Hypothalamus (tissue), 51 donors: ENCODE data around the gene CNTNAP5.
"Not testable (repeated sequence)": the region's sequence is repeated elsewhere in the genome, so short reads cannot be mapped to it uniquely, and the experiment has no call there.

Experiments used
- DNase-seq, 51 donors: peaks; one replicate each; lab custom pipeline; 2025; lab: John Stamatoyannopoulos, UW

Gene CNTNAP5

DNA sequence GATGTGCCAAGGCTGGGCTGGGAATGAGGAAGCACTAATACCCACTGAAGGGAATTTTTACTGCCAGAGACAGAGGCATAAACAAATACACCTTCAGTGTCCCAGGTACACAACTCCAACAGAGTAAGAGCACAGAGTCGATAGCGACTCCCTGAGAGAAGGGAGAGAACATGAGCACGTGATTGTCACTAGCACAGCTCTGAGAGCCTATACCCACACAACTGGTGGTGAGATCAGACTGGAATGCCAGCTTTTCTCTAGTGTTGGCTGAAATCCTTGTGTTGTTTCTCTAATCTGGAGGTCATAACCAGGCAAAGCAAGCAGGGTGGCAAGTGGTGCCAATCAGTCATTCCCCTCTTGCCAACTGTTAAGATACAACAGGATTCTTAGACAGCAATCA, 377.2 kb downstream of the CNTNAP5 start:
- DNase-seq: no peak

- not testable (repeated sequence) for DNase-seq
These were observed 382.9 kb downstream of the CNTNAP5 start for GRCh38 chr2:124407836-124408534.

DNA sequence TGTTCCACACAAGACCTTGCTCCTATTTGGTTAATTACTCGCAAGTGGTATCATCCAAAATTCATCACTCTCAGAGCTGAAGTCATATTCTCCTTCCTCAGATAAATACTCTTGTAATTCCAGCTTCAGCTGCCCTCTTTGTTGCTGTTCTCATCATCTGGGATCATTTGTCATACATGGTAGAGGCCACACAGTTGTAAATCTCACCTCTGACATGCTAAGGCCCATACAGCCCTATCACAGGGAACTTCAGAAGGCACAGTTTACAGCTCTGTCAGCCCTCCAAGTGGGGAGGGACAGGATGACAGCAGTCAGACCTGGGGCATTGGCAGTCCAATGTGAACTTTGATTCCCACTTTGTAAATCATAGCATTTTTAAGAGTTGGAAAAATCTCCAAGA, 399.0 kb downstream of the CNTNAP5 start:
- no peak for DNase-seq

DNA sequence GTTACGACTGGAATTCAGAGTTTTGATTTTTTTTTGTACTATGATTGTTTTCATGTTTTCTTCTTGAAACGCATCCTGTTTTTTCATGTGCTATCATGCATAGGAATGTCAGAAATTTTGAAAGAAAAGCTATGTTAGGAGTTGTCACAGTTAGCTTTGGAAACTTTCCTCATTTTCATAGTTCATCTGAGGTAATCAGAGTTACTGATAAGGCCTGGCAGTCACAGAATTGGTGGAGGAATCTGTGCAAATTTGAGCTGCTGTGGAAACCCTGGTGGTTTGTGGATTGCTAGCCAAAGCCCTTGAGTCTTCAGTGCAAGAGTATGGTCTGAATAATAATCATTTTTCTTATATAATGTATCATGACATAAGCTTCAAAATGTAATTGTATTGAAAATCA, 401.0 kb downstream of the CNTNAP5 start:
- no peak for DNase-seq

- DNase-seq: peak in 14 of 51 donors; percentile 2 to 33 (median 22)
These were observed 401.5 kb downstream of the CNTNAP5 start for GRCh38 chr2:124426625-124427024.

DNA sequence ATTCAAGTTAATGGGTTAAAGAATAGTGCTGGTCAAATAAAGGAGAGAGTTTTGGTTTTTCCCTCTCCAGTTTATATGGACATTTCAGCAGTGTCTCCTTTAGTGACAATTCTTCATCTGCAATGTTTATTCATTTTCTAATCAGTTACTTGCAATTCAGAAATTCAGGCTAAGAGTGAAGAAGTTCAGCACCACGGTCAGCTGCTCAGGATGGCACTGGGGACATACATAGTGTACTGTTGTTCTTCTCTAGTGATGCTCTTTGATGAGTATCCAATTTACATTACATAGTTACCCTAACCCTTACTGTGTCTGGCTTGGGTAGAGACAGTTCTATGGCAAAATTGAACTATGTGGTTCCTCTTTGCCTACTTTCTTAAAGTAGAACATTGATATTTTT, 412.7 kb downstream of the CNTNAP5 start:
- DNase-seq: no peak

- DNase-seq: no peak
These were observed 425.4 kb downstream of the CNTNAP5 start for GRCh38 chr2:124450481-124450880.

DNA sequence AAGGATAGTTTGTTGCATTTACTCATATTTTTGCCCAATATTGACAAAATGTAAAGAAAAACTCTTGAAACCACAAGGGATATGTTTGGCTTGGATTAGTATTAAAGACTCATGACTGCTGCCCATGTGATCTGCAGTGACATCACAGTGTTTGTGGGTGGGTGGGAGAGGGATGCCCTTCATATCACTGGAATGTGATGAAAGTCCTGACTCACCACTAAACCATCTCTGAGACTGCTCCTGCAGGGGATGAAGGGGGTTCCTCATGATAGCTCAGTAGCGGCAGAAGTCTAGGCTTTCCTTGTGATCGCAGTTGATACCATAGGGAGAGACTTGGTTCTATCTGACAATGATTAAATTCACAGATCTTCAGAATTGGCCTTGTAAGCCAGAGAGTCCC, 451.2 kb downstream of the CNTNAP5 start:
- no peak for DNase-seq

DNA sequence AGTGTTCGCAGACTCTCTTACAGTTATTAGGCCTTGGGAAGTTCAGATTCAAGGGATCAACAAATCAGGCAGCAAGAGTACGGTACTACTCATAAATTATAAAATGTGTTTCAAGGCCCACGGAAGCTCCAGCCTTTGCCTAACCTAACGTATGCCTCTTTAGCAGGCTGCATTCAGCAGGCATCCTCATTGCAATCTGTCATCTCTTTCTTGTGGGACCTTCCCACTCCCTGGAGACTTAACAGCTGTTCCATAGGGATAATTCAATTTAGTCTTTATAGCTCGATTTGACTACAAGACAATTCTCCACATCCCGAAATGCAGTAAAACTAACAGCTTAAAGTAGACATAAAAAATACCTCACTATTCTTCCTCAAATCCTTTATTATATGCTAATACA, 453.7 kb downstream of the CNTNAP5 start:
- DNase-seq: no peak

GRCh38 chr2:124480958-124481357, 455.9 kb downstream of the CNTNAP5 start:
- DNase-seq: no peak

GRCh38 chr2:124482044-124482443, 457.0 kb downstream of the CNTNAP5 start:
- DNase-seq: no peak

DNA sequence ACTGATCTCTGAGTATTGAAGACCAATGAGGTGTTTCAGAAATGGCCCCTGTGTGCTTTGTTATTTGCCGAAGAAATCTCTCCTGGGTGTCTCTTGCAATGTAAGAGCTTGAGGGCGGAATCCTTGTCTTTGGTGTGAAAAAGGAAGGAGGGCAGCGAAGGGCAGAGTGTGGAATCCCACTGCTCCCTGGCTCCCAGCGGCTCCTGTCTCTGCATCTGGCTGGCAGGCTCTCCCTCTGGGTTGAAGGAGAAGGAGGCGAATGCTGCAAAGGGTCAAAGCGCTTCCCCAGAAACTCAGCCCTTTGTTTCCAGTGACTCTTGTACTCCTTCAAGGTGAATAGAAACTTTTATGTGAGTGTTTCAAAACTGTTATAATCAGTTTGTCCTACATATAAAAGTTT, 457.5 kb downstream of the CNTNAP5 start:
- no peak for DNase-seq

- no peak for DNase-seq
These were observed 460.6 kb downstream of the CNTNAP5 start for GRCh38 chr2:124485659-124486058.

- DNase-seq: no peak
These were observed 464.6 kb downstream of the CNTNAP5 start for GRCh38 chr2:124489686-124490085.

DNA sequence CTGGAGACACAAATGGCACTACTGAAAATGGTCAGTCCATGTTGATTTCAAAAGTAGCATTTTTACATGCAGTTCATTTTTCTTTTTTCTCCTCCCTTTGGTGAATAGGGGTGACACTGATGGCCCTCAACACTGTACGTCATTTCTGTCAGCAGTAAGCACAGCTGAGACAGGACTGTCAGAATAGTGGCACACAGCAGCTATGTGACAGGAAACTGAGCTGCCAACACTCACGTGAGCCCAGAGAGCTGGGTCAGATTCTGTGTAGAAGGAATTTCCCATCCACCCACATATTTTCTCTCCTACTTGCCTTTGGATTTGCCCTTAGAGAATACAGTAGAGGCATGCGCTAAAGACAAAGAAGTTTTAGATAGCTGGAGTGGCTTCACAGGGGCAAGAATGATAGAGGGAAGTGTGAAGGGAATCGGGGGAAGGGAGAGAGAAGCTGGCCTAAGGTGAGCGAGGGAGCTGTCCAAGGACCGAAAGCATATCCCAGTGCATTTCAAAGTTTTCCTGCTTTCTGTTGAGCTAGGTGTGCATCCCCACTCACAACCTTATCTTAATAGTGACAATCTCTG, 476.6 kb downstream of the CNTNAP5 start:
- DNase-seq: no peak

GRCh38 chr2:124514236-124514635, 489.1 kb downstream of the CNTNAP5 start:
- DNase-seq: no peak

GRCh38 chr2:124520953-124521352, 495.9 kb downstream of the CNTNAP5 start:
- DNase-seq: no peak

DNA sequence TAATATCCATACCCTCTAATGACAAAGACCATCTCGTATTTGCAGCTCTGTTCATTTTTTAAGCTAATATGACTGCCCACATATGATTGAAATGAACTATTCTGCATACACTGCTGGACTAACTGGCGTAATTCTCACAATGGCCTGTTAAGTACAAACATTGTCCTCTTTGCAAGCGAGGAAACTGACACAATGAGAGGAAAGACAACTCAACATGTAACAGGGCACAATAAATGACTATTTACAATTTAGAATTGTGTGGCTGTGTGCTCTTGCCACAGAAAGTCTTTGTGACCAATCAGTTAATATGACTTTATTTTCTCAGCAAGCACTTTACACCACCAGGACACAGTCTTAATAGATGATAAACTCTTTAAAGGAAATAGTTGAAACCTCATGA, 498.0 kb downstream of the CNTNAP5 start:
- no peak for DNase-seq

- DNase-seq: peak in 2 of 51 donors; percentile 1 to 16
These were observed 499.2 kb downstream of the CNTNAP5 start for GRCh38 chr2:124524155-124524915.

DNA sequence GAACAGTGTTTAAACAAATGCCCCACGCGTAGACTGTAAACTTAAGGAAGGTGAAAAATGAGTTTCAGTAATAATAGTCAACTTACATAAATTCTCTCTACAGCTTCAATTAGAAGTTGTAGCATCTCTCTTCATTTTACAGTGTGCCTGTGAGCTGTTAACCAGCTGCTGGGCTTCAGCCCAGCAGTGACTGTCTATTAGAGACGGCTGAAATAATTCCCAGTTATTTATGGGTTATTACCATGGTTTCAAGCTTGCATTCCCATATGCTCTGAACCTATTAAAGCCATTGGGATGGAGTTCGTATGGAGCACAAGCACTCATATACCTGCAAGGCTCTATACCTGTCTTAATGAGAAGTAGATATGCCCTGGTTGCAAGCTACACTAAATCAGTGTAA, 501.1 kb downstream of the CNTNAP5 start:
- no peak for DNase-seq

- no peak for DNase-seq
These were observed 505.1 kb downstream of the CNTNAP5 start for GRCh38 chr2:124530203-124530602.
